HG03159 (cell line): Measurements from ENCODE around the gene PLG.
"Not testable (repeated sequence)": the region's sequence is repeated elsewhere in the genome, so short reads cannot be mapped to it uniquely, and the experiment has no call there.

ENCODE experiments used
- ATAC-seq: cut with Tn5 transposase; IDR thresholded peaks from one replicate; pipeline ENCODE4 v1.9.1; 2021; ENCODE audit warnings: mild to moderate bottlenecking, moderate library complexity; ENCODE audit not compliant: unreplicated experiment

The PLG gene

DNA sequence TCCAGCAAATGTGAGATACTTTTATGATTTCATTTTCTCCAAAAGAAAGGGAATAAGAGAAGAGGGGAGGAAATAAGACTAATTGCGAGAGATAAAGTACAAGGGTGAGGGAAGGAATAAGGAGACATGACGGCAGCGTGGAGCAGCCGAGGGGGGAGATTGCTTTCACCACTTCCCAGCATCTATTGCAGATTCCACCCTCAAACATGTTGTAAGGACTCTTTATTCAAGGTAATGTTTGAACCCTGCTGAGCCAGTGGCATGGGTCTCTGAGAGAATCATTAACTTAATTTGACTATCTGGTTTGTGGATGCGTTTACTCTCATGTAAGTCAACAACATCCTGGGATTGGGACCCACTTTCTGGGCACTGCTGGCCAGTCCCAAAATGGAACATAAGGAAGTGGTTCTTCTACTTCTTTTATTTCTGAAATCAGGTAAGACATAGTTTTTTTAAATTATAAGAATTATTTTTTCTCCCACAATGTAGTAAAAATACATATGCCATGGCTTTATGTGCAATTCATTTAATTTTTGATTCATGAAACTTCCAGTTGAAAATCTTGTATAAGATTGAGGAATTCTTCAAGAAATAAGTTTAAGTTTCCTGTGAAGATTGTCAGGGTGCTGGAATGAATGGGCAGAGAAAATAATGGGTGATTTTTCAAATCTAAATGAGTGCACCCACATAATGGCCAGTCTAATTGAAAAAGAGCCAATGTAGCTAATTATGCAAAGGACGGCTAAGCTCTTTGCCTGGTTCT, at the start of gene PLG:
TSS of gene PLG (plus strand) at position 327 of the 763 bp plus-strand sequence. CDS start at position 388, 61 bp downstream.
- ATAC-seq: not testable (repeated sequence)

DNA sequence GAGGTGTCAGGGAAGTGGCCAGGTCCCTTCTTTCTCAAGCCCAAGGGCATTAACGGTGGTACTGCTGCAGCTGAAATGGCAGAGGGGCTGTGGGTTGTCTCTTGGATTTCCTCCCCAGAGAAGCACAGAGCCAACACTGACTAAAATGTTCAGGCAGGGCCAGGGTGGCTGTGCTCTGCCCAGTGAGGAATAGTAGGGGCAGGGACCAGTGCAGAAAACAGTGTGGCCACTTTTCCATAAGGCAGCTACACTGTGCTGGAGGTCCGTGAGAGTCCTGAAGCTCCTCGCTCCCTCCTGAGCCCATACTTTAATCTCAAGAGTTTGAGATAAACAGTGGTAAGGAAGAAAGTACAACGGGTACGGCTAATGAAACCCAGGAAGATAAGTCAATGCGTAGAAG, 42.5 kb upstream of the PLG start:
- no peak for ATAC-seq

DNA sequence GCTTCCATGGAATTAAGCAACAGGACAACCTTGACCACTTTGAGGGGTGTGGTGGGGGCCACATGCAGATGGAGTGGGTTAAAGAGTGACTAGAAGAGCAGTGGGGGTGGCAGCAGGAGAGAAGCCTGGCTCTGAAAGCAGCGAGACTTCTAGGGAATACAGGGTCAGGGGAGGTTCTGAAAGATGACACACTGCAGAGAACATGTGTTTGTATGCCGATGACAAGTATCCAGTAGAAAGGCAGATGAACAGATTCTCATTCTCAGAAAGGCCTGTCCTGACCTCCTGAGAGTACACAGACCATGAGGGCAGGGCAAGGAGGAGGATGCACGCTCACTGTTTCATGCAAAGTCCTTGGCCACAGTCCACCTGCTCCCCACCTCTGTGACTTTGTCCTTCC, 40.8 kb upstream of the PLG start:
- no peak for ATAC-seq

DNA sequence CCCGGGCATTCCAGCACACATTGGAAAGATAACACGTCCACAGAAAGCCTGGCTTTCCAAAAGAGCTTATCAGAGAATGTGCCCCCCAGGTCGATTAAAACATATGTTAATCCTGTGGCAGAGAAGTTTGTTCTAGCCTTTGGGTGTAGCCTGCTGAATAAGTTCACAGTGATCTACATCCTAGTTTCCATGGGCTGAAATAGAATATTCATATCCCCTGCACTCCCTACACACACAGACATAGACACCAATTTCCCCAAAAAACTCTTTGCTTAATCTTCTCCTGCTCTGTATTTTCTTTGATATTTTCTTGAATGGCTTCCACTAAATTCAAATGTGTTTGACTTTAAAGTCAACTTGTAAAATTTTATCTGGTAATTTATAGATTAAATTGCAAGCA, 39.6 kb upstream of the PLG start:
- no peak for ATAC-seq

DNA sequence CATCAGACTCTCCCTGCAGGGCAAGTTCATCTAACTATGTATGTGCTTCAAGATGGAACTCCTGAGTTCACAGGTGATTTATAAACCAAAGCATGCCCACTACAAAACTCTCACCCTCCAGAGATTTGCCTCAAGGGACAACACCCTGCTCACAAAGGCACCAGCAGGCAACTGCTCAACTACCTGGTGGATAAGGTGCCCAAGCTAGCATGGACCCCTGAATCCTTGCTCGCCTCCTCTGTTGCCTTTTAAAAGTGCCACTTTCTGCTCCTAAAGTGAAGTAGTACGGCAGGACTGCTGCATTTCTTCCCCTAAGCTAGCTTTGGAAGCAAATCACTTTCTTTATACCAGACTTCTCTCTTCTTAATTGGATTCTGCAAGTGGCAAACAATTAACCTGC, 39.2 kb upstream of the PLG start:
- ATAC-seq: no peak

DNA sequence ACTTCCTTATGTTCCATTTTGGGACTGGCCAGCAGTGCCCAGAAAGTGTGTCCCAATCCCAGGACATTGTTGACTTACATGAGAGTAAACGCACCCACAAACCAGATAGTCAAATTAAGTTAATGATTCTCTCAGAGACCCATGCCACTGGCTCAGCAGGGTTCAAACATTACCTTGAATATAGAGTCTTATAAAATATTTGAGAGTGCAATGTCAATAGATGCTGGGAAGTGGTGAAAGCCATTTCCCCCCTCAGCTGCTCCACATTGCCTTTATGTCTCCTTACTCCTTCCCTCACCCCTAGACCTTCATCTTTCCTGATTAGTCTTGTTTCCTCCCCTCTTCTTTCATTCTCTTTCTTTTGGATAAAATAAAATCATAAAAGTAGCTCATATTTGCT, 37.8 kb upstream of the PLG start, which contains the start of gene LPA:
TSS of gene LPA (minus strand) at position 78 of the 400 bp plus-strand sequence. CDS start at position 17, 61 bp downstream.
- not testable (repeated sequence) for ATAC-seq

DNA sequence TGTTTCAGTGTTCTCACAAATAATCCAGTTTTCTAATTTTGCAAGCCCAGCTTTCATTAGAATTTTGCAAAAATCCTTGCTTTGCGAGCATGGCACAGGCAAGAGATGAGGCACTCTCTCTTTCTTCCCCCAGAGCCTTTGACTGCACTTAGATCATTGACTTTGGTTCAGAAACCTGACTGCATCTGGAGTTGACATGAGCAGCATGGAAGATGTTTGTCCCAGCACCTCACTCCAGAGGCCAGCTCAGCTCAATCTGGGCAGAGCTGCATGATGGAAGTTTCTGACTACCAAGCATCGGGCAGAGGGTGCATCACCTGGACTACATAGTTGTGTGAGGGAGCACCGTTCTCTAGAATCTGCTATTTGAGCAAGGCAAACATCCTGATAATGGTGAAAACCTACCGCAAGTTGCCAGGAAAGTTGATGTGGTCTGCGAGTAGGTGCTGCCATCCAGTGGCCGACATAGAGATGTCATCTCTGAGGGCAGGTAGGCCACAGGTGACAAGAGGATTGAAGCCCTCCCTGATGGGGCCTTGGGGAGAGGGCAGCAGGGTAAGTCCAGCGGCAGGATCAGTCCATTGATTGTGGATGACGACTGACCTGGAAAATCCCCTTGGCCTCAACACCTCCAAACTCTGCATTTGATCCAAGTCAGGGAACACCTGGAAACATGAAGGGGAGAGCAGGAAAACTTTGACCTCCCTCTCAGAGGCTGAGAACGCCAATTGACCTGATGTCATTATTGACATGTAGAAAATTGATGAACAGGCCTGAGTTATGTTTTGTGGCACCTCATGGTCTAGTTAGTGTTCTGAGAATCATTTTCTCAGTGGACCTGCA, 34.2 kb upstream of the PLG start:
- peak; percentile 94 for ATAC-seq

DNA sequence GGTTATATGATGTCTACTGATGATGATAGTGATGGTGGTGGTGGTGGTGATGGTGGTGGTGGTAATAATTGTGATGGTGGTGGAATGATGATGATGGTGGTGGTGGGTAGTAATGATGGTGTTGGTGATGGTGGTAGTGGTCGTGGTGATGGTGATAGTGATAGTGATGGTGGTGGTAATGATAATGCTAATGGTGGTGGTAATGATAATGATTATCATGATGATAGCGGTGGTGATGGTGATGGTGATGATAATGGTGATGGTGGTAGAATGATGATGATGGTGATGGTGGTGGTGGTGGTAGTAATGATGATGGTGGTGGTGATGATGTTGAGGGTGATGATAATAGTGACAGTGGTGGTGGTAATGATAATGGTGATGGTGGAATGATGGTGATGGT, 33.5 kb upstream of the PLG start:
- ATAC-seq: no peak

DNA sequence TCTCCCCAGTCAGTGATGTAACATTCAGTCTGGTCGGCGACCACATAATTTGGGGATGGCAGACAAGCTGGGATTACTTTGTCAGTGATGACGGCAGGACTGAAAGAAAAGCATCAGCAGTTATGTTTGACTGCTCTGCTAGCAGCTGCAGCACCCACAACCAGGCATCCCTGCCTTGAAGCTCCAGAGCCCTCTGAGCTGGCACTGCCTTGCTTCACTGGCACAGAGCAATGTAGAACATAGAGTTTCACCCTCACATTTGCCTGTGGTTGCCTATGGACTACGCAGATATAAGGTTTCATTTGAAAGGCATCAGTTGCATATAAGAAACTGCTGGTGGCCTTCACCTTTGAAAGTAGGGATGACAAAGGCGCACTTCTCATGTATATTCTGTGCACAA, 25.6 kb upstream of the PLG start:
- not testable (repeated sequence) for ATAC-seq

DNA sequence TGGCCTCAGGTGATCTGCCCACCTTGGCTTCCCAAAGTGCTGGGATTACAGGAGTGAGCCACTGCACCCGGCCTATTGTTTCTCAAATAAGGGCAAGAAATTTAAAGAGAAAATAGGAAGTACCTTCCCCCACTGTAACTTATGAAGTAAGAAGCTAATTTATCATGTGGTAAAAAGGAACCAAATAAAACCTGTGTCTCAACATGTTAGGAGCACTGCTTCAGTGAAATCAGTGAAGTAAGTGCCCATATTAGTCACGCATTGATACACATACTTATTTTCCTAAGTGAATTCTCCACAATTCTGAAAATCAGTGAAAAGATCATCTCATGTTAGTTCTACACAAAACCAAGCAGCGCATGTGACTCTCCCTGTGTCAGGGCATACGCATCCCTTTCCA, 23.8 kb upstream of the PLG start:
- no peak for ATAC-seq

DNA sequence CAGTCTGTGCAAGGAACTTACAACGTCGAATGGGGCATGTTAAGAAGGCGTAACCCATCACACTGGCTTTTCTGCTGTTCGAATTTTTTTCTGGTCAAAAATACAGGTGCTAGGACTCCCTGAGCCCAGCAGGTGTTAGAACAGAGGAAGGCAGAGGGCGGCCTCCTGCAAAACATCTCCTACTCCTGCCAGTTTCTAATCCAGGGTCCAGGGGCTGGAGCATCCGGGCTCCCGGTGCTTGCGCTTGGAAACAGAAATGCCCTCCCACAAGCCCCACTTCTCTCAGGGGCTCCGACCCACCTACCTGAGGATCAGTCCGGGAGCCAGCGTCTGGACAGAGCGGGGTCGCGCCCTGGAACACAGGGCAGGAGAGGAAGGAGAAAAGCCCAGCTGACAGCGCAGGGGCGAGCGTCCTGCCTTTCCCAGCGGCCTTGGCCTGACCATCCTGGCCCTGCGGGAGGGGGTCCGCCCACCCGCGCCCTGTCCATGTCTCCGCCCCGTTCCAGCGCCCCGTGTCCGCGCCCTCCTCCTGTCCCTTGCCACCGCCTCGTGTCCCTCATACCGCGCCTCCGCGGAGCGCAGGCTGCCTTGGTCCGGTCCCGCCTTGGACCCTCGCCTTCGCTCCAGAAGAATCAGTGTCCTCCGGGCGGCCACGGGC, 23.2 kb upstream of the PLG start:
- no peak for ATAC-seq

DNA sequence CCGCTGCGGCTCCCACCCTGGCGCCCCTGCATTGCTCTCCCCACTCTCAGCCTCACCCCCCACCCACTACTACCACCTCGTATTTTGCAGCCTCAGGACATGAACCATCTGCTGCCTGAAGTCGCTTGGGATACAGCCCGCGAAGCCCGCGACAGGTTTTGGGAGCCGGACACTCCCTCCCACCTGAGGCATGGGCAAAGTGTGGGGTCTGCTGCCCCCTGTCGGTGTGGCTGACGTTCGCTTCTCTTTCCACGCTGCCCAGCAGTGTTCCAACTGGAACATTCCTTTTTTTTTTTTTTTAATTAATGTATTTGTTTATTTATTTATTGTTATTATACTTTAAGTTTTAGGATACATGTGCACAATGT, 22.7 kb upstream of the PLG start:
- no peak for ATAC-seq

DNA sequence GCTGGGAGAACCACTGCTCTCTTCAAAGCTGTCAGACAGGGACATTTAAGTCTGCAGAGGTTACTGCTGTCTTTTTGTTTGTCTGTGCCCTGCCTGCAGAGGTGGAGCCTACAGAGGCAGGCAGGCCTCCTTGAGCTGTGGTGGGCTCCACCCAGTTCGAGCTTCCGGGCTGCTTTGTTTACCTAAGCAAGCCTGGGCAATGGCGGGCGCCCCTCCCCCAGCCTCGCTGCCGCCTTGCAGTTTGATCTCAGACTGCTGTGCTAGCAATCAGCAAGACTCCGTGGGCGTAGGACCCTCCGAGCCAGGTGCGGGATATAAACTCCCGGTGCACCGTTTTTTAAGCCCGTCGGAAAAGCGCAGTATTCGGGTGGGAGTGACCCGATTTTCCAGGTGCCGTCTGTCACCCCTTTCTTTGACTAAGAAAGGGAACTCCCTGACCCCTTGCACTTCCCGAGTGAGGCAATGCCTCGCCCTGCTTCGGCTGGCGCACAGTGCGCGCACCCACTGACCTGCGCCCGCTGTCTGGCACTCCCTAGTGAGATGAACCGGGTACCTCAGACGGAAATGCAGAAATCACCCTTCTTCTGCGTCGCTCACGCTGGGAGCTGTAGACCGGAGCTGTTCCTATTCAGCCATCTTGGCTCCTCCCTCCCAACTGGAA, 16.8 kb upstream of the PLG start:
- not testable (repeated sequence) for ATAC-seq

DNA sequence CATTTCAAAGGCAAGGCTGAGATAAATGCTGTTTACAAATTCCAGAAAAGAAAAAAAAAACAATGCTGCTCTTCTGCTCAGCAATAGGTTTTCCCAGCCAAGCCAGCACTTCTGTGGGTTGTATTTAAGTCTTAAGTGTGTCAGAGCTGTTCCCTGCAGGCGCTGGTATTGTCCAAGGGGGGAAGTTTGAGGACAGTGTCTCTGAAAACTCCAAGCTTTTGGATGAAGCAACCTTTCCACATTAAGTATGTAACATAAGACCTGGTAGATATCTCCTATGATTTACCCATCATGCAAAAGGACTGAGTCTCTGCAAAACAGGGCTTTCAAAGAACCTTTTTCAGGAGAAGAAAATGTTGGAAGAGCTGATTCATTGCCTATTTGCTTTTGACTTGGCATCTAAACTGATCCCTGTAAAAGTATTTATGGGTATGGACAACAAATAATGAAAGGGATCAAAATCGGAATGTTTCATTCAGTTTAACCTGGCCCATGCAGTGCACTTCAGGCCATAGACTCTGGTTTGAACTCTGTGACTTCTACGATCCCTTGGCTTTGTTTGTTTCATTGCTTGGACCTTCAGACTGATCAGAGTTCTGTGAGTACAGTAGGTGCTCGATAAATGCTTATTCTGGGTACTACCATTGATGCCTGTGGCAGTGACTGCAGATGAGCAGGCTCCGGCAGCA, 16.1 kb upstream of the PLG start:
- ATAC-seq: no peak

DNA sequence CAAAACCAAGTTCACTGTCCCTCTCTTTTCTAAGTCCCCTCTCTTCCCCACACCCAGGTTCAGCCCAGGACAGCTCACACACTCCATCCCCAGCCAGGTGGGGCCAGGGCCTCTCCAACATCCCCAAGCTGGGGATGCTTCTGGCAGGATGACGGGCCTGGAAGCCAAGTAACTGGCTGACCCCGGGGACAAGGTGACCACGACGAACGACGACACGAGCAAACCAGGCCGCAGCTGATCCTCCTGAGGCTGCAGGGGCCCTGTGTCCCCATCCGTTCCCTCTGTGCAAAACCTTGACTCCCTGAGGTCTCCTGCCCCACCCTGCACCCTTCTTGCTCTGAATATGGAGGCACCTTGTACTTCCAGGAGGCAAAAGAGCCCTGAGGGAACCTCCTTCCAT, 11.6 kb upstream of the PLG start:
- no peak for ATAC-seq

DNA sequence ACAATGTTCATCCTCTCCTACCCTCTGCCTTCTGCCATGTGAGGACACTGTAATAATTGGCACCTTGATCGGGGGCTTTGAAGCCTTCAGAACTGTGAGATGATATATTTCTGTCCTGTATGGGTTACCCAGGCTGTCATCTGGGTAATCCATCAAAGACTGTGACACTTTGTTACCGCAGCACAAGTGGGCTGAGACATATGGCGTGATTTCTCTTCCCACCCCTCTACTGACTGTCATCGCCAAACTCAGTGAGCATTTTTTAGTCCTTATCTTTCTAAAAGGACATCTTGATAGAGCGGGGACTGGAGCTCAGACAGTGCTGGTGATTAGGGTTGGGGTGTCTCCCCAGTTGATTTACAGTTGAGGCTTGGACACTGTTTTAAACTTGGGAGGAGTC, 10.4 kb upstream of the PLG start:
- ATAC-seq: no peak

DNA sequence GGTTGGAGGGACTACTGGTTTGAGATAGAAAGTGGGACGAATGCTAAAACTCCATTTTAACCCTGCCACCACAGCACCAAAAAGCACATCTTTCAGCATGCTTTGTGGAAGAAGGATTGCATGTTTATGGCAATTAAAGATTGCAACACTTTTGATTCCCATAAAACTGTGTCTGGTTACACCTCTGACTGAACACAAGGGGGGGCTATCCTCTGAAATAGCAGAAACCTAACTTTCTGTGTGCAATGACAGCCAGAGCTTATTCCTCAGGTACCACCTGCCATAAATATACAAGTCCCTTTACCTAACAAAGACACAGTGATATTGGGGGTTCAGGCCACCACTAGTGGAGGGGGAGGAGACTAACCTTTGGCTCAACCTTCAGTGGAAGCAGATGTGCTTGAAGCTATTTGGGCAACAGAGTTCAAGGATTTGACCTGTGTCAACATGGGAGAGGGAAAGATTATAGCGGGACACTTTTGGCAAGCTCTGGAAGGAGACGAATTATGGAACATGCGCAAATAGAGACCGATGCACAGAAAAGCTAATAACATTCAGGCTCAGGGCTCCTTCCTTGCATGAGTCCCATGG, 9.6 kb upstream of the PLG start:
- ATAC-seq: no peak

DNA sequence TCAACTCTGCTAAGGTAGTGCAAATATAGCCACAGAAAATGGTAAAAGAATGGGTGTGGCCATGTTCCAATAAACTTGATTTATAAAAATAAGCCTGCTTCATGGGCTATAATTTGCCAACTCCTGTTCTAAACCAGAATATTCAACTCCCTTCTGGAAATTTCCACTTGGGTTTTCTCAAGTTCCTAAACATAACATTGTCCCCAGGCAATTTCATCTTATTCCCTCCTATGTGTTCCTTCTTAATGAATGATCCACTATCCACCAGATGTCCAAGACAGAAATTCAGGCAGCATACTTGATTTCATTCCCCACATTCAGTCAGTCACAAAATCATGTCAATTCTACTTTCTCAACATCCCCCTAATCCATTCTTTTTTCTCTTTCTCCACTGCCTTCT, 7.0 kb upstream of the PLG start:
- ATAC-seq: not testable (repeated sequence)

DNA sequence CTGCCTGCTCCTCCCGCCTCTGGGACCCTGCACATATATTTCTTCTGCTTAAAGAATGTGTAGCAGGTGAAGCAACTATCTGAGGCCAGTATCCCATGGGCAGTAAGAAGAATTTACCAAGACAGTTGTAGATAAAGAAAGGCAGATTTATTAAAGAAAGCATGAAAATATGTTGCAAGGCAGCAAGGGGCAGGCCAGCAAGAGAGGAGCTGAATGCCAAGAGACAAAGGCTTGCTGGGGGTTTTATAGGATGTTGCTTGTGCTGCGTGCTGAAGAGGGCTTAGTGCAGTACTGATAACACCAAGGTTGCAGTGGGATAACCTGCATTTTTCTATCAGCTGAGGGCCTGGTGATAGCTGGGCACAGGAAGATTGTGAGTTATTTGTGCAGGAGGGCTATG, 6.4 kb upstream of the PLG start:
- not testable (repeated sequence) for ATAC-seq

DNA sequence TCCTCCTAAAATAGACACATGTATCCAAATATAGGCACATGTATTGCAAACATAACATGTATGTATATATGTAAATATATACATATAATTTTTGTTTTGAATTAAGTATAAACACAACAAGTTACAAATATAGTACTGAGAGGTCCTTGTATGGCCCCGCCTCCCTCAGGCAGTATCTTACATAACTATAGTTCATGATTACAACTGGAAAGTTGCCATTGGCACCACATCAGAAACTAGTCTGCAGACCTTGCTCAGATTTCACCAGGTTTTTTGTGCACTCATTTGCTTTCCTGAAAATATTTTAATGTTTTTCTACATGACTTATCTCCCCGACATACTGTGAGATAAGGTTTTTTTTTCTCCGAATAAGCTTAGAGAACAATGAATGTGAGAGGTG, 5.2 kb upstream of the PLG start:
- ATAC-seq: not testable (repeated sequence)
